ENCODE measurements around the gene ADCY4.
A peak's percentile ranks its signal among the peaks of the same experiment; 100 is the strongest.

ADCY4 gene

GRCh38 chr14:24314377-24315193, 20.3 kb downstream of the ADCY4 start:
- DNase-seq: no peak

GRCh38 chr14:24313913-24314312, 21.0 kb downstream of the ADCY4 start:
- DNase-seq: no peak

DNA sequence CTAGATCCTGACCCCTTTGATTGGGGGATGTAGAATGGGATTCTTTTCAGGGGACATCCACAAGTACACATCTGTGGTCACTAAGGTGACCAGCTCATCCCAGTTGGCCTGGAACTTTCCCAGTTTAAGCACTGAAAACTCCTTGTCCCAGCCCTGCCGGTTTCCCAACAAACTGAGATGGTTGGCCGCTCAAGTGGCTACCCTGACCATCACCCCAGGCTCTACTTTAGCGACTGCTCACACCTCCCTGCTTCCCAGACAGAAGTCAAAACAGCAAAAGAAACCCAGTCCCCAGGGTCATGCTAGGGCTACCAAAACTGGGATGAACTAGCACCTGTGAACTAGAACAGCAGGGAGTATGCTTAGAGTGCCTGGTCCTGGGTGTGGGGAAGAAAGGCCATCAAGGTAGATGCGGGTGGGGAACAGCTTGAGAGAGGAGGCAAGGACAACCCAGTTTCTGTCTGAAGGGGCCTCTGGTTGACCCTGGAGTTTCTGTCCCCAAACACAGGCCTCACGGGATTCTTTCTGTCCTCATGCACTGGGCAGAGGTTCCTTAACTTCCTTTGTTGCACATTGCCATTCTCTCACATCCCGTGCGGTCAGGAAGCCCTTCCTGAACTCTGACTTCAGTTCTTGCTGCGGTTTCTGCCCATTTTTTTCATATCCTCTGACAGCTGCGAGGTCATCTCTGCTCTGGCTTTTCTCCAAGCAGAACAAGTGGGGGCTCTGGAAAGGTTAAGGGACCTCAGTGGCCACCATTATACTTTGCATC, 21.9 kb downstream of the ADCY4 start:
- DNase-seq: no peak

GRCh38 chr14:24311837-24312615, 22.8 kb downstream of the ADCY4 start:
- DNase-seq: no peak

DNA sequence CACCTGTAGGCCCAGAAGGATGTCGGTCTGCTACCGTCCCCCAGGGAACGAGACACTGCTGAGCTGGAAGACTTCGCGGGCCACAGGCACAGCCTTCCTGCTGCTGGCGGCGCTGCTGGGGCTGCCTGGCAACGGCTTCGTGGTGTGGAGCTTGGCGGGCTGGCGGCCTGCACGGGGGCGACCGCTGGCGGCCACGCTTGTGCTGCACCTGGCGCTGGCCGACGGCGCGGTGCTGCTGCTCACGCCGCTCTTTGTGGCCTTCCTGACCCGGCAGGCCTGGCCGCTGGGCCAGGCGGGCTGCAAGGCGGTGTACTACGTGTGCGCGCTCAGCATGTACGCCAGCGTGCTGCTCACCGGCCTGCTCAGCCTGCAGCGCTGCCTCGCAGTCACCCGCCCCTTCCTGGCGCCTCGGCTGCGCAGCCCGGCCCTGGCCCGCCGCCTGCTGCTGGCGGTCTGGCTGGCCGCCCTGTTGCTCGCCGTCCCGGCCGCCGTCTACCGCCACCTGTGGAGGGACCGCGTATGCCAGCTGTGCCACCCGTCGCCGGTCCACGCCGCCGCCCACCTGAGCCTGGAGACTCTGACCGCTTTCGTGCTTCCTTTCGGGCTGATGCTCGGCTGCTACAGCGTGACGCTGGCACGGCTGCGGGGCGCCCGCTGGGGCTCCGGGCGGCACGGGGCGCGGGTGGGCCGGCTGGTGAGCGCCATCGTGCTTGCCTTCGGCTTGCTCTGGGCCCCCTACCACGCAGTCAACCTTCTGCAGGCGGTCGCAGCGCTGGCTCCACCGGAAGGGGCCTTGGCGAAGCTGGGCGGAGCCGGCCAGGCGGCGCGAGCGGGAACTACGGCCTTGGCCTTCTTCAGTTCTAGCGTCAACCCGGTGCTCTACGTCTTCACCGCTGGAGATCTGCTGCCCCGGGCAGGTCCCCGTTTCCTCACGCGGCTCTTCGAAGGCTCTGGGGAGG, 23.9 kb downstream of the ADCY4 start, which contains the start of gene LTB4R:
Gene LTB4R, plus strand, starts transcription at position 857 of the 959 bp plus-strand sequence. CDS start 4,150 bp downstream, outside the sequence.
- DNase-seq: no peak

- DNase-seq: no peak
Observed at GRCh38 chr14:24310265-24310645, 24.6 kb downstream of the ADCY4 start.

GRCh38 chr14:24309538-24310264, 25.2 kb downstream of the ADCY4 start, which contains the start of gene LTB4R2:
Gene LTB4R2, plus strand, starts transcription at chr14:24310140. Its CDS starts 525 bp downstream, at chr14:24310665.
- no peak for DNase-seq

DNA sequence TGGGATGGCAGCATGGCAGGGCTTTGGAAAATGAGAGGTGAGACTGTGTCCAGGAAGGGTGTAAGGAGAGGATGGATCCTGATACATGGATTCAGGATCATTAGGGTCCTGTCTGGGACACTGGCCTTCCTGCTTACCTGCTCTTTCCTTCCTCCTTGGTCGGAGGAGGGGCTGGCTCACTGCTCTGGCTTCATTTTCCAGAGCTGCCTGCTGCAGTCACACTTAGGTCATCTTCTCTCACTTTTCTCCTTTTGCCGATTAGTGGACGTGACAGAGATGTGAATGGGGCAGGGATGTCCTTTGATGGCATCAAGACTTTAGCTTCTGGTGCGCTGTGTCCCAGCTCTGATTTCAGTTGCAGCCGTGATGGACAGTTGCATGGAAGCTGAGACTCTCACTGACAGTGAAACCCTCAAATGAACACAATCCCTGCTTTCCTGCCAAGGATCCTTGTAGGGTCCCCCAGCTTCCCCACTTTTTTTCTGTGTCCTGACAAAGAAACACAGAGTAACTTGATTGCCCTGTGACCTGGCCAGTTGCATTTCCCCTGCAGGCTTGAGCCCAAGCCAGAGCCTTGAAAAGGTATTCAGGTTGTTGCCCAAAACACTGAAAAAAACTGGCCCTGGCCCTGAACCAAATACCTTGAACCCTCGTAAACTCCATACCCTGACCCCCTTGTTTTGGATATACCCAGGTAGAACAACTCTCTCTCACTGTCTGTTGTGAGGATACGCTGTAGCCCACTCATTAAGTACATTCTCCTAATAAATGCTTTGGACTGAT, 26.3 kb downstream of the ADCY4 start:
- no peak for DNase-seq

DNA sequence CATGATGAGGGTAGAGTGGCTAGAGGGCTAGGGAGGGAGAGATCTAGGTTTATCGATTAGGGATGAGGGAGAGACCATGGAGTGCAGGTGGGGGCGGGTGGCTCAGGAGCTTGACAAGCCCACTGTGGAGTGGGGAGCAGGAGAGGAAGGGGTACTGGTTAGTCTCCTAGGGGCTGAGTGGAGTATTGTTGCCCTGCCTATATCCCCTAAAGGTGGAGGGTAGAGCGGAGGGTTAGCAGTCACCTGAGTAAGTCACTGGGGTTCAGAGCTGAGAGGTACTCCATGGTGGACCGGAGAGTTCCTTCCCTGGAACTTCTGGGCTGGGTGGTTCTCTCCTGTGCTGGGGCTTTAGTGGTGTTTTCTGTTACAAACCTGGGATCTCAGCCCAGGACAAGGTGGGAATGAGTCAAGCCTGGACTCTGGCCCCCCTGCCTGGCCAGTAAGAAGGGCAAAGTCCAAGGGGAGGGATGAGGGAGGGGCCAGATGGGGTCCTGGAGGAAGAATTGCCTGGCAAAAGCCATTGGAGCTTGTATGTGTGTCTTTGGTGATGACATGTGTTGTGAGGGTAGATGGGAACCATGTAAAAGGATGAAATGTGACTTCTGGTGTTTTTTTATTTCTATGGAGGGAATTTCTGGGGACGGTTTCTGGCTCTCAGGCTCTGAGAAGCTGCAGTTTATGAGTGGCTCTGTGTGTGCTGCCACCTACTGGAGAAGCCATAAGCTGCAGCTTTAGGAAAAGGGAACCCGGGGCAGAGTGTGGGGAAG, 27.1 kb downstream of the ADCY4 start, which contains the start of gene CIDEB:
Gene CIDEB, minus strand, starts transcription at position 403 of the 767 bp plus-strand sequence. Its CDS starts 119 bp downstream, at position 284.
- DNase-seq: peak; percentile 48

- no peak for DNase-seq
Observed at GRCh38 chr14:24307156-24307574, 27.7 kb downstream of the ADCY4 start.

DNA sequence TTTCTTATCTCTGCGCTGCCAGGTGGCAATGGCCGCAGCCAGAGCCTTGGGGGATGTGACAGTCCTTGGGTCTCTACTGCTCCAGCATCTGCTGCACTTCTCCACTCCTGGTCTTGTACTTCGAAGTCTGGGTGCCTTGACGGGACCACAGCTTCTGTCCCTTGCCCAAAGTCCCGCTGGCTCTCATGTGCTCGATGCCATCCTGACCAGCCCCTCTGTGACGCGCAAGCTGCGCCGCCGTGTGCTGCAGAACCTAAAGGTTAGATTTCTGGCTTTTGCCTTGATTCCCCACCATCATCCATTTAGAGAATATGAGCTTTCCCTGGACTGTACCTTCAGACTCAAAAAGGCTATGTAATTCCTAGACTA, 30.9 kb downstream of the ADCY4 start:
- DNase-seq: no peak

DNA sequence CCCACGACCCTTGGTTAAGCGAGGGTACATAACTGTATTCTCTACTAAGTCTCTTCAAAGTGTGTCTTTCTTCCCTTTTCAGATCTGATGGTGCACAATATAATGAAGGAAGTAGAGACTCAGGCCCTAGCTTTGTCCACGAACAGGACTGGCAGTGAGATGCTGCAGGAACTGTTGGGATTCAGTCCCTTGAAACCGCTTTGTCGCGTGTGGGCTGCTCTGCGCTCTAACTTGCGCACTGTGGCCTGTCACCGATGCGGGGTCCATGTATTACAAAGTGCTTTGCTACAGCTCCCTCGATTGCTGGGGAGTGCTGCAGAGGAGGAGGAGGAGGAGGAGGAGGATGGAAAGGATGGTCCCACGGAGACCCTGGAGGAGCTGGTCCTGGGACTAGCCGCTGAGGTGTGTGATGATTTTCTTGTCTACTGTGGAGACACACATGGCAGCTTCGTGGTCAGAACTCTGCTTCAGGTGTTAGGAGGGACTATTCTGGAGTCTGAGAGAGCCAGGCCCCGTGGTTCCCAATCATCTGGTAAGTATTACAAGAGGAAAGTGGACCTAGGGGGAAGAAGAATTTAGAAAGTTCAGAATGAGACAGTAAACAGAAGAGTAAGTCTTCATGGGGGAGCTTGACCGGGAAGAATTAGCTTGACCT, 34.4 kb downstream of the ADCY4 start:
- no peak for DNase-seq

DNA sequence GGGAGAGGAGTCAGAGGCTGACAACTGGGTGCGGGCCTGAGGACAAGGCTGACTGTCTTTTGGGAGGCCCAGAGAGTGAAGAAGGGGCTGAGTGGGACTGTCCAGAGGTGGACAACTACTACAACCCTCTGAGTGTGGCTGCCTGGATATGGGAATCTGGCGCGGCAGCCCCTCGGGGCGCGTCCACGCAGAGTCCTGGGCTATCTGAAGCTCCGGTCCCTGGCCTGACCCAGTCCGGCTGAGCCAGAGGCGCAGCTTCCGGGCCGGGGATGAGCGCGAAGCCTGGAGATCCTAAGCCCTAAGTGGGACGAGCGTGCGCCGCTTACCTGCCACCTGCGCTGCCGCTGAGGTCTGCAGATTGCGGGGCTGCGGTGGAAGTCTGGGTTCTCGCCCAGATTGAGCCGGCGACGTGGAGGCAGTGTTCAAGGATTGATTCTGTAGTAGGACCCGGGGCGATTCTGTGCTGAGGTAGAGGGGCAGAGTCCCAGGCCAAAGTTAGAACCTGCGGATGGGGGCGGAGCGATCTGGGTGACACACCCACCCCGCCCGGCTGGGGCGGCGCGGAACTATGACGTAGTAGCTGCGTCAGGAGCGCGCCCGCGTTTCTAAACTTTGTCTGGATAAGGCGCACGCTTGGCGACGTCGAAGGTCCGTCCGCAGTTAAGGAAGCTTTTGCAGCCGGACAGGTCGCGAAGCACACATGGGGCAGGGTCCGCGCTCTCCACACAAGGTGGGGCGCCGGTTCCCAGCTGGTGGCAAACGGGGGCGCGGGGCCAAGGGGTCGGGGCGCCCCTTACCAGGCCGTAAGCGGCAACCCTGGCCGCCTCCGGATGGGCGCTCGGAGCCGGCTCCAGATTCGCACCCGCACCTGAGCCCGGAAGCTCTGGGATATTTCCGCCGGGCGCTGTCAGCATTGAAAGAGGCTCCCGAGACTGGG, 35.3 kb downstream of the ADCY4 start, which contains the start of the genes DHRS1 and NOP9:
Gene DHRS1, minus strand, starts transcription at position 526 of the 937 bp plus-strand sequence. CDS start 674 bp downstream, outside the sequence.
Gene NOP9, plus strand, starts transcription at position 596 of the 937 bp plus-strand sequence. Its CDS starts 105 bp downstream, at position 701.
- DNase-seq: peak; percentile 86

DNA sequence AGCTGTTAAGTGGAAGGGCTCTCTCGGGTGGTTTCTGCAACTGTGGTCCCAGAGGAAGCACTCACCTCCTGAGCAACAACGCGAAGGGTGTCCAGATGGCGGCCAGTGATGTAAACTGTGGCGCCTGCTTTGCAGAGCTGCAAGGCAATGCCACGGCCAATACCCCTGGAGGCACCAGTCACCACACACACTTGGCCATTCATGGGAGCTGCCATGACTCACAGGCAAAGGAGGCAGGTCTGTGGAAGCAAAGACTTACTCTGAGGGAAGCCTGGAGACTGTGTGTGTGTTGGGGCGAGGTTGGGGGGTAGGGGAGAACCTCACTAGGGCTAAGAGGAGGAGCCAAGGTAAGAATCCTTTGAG, 36.0 kb downstream of the ADCY4 start:
- no peak for DNase-seq

DNA sequence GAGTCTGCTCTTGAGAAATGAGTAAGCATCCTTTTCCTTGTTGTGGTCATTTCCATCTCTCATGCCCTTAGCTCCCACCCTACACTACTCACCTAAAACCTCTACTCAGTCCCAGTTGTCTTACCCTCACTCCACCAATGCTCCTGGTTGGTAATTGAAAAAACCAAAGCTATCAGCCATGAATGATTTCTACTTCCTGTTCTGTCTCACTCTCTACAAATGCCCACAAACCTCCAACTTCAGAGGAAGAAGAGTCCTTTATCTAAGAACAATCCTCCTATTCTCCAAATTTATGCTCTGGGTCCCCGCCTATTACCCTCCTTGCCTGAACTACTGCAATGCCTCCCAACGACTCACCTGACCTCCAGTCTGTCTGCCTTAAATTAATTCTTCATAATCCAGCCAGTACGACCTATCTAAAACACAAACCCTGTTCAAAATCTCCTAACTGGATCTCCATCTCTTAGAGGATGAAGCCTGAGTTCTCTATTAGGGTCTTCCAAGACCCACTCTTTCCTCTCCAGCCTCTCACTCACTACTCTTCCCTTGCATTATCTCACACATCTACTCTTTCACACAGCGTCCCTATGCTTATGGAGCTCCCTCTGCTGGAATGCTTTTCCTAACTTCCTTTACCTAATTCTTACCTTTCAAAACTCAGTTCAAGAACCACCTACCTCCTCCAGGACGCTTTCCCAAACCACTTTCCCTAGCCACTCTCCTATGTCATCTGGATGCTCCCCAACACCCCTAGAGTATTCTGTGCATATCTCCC, 37.5 kb downstream of the ADCY4 start:
- DNase-seq: peak; percentile 63

DNA sequence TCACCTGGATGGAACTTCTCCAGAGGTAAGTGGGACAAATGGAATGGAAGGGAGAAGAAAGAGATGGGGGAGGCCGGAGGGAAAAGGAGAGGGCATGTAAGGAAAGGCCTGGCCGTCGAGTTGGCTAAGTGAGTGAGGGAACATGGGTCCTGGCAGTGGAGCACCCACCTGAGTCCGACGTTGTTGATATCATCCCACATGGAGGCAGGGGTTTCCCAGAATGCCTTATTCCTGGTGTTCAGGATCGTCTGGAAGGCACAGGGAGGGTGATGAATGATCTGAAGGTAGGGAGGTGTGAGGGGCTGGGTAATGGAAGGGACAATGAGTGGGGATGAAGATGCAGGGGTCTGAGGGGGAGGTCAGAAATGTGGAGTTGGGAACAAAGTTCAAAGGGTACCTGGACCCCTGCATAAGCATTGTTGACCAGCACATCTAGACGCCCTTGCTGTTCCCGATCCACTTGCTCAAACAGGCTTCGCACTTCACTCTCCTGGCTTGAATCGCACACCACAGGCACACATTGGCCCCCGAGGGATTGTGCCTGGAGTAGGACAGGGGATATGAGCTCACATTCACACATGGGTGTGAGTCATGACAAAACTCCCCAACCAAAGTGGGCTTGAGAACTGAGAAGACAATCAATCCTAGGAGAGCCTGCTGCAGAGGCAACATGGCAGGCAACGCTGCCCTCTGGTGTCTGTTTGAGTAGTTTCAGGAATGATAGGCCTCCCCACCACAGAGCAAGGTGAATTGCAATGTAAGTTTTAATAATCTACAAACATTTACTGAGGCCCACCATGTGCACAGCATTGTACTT, 38.3 kb downstream of the ADCY4 start:
- DNase-seq: peak; percentile 64
